GM18517 (cell line): ENCODE results near the gene WDR53.
A peak's percentile ranks its signal among the peaks of the same experiment; 100 is the strongest.
"Not testable (repeated sequence)": the region's sequence is repeated elsewhere in the genome, so short reads cannot be mapped to it uniquely, and the experiment has no call there.

ENCODE experiments used
- ATAC-seq: cut with Tn5 transposase; IDR thresholded peaks from one replicate; pipeline ENCODE4 v1.9.1; 2021; ENCODE audit warnings: mild to moderate bottlenecking, moderate library complexity; ENCODE audit not compliant: unreplicated experiment

The WDR53 gene

GRCh38 chr3:196559826-196560225 is 8.5 kb downstream of the WDR53 start:
- no peak for ATAC-seq

- no peak for ATAC-seq
These were observed 9.9 kb downstream of the WDR53 start for GRCh38 chr3:196558476-196558875.

- no peak for ATAC-seq
These were observed 11.1 kb downstream of the WDR53 start for GRCh38 chr3:196557236-196557635.

- no peak for ATAC-seq
These were observed 13.1 kb downstream of the WDR53 start for GRCh38 chr3:196555295-196555694.

DNA sequence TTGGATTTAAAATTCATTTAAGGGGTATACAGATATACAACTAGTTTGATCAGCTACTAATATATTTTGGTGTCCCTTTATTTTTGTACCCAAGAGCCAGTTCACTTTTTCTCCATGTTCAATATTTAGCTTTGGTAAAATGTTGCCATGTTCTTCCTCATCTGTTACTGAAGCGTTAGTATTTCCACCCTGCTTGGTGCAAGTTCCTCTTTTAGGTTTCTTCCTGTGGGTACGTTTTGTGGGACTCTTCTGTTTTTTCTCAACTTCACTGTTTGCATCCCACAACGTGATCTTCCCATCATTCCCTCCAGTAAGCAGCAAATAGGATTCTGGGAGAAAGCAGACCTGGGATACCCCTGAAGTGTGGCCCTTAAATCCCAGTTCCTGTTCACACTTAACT is 14.1 kb downstream of the WDR53 start:
- no peak for ATAC-seq

DNA sequence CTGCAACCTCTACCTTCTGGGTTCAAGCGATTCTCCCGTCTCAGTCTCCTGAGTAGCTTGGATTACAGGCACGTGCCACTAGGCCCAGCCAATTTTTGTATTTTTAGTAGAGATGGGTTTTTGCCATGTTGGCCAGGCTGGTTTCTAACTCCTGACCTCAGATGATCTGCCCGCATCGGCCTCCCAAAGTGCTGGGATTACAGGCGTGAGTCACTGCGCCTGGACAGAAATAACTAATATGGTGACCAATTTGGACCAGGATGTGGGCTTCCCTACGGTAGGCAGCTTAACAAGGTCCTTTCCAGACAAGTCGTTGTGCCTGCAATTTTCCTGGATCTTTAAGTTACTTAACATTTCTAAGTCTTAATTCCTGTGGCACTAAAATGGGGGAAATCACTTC is 14.8 kb downstream of the WDR53 start:
- no peak for ATAC-seq

- ATAC-seq: no peak
These were observed 16.1 kb downstream of the WDR53 start for GRCh38 chr3:196552253-196552652.

DNA sequence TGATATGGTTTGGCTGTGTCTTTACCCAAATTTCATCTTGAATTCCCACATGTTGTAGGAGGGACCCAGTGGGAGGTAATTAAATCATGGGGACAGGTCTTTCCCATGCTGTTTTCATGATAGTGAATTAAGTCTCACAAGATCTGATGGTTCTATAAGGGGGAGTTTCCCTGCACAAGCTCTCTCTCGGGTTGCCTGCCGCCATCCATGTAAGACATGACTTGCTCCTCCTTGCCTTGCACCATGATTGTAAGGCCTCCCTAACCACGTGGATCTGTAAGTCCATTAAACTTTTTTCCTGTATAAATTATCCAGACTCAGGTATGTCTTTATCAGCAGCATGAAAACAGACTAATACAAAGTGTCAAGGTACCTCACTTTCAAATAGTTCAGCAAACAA is 18.2 kb downstream of the WDR53 start:
- ATAC-seq: not testable (repeated sequence)

- not testable (repeated sequence) for ATAC-seq
These were observed 19.0 kb downstream of the WDR53 start for GRCh38 chr3:196549312-196549711.

DNA sequence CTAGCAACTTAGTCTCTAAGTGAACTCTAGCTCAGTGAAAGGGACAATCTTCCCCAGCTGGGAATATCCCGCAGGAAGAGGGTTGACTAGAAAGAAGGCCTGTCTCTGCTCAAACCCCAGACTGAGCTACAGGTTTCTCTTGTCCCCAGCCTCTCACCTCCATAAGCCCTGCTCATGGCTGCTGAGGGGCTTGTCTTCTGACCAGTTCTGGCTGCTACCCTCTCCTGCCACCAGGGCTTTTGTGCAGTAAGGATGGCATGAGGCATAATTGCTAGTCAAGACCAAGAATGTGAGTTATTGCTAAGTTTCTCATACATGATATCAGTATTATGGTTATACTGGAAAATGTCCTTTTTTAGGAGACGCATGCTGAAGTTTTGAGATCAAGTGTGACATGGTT is 21.3 kb downstream of the WDR53 start:
- ATAC-seq: no peak

GRCh38 chr3:196546537-196546936 is 21.8 kb downstream of the WDR53 start:
- ATAC-seq: no peak

DNA sequence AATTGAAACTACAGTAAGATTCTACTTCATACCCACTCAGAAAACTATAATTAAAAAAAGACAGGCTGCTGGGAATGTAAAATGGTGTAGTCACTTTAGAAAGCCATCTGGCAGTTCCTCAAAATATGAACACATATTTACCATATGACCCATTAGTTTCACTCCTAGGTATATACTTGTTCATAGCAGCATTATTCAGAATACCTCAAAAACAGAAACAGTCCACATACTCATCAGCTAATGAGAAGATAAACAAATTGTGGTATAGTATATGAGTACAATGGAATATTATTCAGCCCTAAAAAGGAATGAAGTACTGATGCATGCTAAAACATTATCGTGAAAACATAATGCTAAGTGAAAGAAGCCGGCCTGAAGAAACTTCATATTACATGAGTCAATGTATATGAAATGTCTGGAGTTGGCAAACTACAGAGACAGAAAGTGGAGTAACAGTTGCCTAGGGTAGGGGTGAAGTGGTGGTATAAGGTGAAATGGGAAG is 23.8 kb downstream of the WDR53 start:
- no peak for ATAC-seq

DNA sequence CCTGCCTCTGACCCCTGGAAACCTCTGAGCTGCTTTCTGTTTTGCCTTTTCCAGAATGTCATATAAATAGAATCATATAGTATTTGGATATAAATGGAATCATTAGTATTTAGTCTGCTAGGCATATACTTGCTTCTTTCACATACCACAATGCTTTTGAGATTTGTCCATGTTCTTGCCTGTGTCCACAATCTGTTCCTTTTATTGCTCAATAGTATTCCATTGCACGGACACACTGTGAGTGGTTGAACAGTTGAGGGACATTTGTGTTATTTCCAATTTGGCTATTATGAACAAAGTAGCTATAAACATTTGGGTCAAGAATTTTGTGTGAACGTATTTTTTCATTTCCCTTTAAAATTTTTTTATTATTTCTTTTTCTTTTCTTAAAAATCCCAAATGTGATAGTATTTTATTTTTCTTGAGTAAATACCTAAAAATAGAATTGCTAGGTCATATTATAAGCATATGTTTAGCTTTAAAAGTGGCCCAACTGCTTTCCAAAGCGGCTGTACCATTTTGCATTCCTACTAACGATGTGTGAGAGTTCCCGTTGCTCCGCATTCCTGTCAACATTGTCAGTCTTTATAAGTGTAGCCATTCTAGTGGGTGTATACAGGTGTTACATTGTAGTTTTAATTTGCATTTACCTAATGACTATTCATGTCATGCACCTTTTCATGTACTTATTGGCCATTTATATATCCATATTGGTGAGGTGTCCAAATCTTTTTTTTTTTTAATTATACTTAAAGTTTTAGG is 26.5 kb downstream of the WDR53 start:
- no peak for ATAC-seq

DNA sequence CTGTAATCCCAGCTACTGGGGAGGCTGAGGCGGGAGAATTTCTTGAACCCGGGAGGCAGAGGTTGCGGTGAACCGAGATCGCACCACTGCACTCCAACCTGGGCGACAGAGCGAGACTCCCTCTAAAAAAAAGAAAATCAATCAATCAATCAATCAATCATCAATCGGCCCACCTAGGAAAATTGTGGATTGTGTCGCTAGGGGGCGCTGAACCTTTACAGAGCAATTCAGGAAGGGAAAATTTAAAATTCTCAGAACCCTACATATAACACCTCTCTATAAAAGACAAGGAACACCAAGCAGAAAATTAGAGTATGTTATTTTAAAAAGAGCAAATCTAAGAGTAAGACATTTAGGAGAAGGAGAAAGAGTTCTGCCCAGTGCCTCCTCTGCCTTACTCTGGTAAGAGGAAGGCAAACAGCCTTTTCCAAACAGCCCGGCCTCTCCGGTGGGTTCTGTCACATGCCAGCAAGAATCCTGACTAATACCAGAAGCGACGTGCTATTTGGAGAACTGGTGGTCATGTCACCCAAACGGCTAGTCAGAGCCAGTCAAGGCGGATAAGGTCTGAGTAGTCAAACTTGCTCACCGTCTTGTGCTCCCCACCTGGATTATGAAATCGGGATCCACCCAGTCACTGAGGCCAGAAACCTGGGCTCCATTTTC is 30.9 kb downstream of the WDR53 start:
- no peak for ATAC-seq

DNA sequence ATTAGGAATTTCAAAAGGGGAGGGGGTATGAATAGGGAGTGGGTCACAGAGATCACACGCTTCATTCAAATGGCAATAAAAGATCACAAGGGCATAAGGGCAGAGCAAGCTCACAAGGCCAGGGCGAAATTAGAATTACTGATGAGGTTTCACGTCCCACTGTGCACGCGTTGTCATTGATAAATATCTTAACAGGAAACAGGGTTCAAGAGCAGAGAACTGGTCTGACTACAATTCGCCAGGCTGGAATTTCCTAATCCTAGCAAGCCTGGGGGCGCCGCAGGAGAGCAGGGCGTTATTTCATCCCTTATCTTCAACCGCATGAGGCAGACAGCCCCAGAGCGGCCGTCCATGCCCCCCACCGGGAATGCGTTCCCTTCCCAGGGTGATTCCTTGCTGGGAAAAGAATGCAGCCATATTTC is 35.1 kb downstream of the WDR53 start:
- no peak for ATAC-seq

- ATAC-seq: no peak
These were observed 36.9 kb downstream of the WDR53 start for GRCh38 chr3:196531418-196531817.

- peak; percentile 51 for ATAC-seq
These were observed 39.6 kb downstream of the WDR53 start for GRCh38 chr3:196528639-196529233.

DNA sequence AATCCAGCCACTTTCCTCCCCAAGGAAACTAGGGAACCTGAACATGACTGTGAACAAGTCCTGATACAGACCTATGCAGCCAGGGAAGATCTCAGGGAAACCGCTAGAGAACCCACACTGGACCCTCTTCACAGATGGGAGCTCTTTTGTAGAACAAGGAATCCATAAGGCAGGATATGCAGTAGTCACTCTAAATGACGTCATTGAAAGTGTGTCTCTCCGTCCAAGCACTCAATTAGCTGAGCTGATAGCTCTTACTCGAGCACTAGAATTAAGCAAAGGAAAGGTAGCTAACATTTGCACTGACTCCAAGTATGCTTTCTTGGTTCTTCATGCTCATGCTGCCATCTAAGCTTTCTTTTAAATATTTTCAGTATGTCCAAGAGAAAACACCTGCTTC is 43.2 kb downstream of the WDR53 start:
- ATAC-seq: no peak

- no peak for ATAC-seq
These were observed 43.8 kb downstream of the WDR53 start for GRCh38 chr3:196524527-196524926.

- ATAC-seq: no peak
These were observed 44.5 kb downstream of the WDR53 start for GRCh38 chr3:196523841-196524240.

DNA sequence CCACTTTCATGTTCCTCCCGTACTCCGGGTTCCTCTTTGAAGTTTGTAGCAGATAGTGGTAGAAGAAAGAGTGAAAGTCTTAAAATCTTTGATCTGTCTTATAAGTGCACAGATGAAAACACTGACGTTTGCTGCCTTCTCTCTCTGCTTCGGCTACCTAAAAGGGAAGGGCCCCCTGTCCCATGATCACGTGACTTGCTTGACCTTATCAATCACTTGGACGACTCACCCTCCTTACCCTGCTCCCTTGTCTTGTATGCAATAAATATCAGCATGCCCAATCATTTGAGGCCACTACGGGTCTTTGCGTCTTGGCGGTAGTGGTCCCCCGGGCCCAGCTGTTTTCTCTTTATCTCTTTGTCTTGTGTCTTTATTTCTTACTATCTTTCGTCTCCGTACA is 47.1 kb downstream of the WDR53 start:
- not testable (repeated sequence) for ATAC-seq

DNA sequence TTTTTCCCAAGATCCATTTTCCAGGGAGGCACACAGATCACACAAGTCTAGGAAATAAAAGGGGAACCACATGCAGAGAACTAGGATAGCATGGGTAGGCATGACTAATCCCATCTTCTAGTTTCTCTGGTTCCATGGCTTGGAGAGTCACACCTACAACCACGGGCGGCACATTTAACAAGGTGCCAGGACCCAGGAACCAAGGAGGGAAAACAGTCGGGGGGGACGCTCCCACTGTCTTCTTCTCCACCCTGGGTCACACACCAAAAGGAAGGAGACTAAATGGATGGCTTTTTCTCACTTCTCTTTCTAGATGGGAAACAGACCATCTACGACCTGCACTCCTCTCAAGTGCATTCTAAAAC is 48.7 kb downstream of the WDR53 start:
- no peak for ATAC-seq
